ENCODE results near the gene MSANTD7. TPM values are rescaled to one million over a fixed set of nuclear protein-coding genes. Genes with fewer than 3 reads are reported as not detected.

The MSANTD7 gene
- total and polyA plus RNA-seq, 9 of the 15 experiments (the other 6 are each of a cell fraction or from before 2014, with no cell fraction given) = 5.2 to 27.3 (median 23.6) TPM

- TF ChIP-seq SMAD2 (IDR thresholded peaks at IDR 0.05; ENCODE audit: low read depth, low read length) (no peak), TFE3 (CRISPR knock-in tag; IDR thresholded peaks at IDR 0.05) (no peak)
Observed at GRCh38 chr10:14837003-14837756, 926 bp upstream of the MSANTD7 start (continued).

- Histone ChIP-seq H3K27me3 (ENCODE audit: control insufficient read depth in 2 of 2, insufficient read depth in 2 of 2, low read length in 2 of 2) (no peaks in the 10 kb centered on the region), H3K4me2 (ENCODE audit: insufficient read depth, low read length) (peak overlapping the region; percentile 96), H4K20me1 (replicated peaks; ENCODE audit: control insufficient read depth, insufficient read depth, low read length) (0 out of 2 replicates have a peak, but pooled peaks cover 4% of the 10 kb centered on the region), H3K9me1 (ENCODE audit: control insufficient read depth, insufficient read depth, low read length) (no peaks in the 10 kb centered on the region), H3K79me2 (ENCODE audit: control insufficient read depth, insufficient read depth, low read length) (peaks cover 63% of the 10 kb centered on the region), H3K27ac (ENCODE audit: extremely low read depth, low read depth, low read length) (peak overlapping the region; percentile 96), H3K9ac (ENCODE audit: insufficient read depth in 1 of 2, low read depth in 2 of 2, low read length in 2 of 2) (peak overlapping the region; percentile 98 to 99), H3K9me3 (replicated peaks; ENCODE audit: control insufficient read depth, insufficient read depth, low read depth, low read length) (no peaks in the 10 kb centered on the region), H3K36me3 (ENCODE audit: control insufficient read depth, insufficient read depth, low read length) (peaks cover 44% of the 10 kb centered on the region), H3K4me1 (replicated peaks in 1 of 2; ENCODE audit: control insufficient read depth in 2 of 2, insufficient read depth in 2 of 2, low read length in 2 of 2) (peaks cover 3 to 18% of the 10 kb centered on the region in 2 experiments; a peak in 3 of 5 replicates), H3K4me3 (peak overlapping the region; percentile 99), H2AFZ (ENCODE audit: low read depth, low read length) (peak overlapping the region; percentile 97)
- FAIRE-seq = peak; percentile 71
- WGBS (ENCODE audit: insufficient coverage, low coverage, missing lambda C conversion rate) = under 1% methylated on average over 50 of the region's 60 CpGs
- peak; percentile 63 for ATAC-seq
- intact Hi-C loops (cut with micrococcal nuclease) (loop anchor here (5.0 kb wide), 2 partner anchors 39 to 114 kb away; partner anchors contain the start of genes DCLRE1C and SUV39H2), in situ Hi-C loops (cut with MboI) (no loop called here)
- ChIA-PET POLR2A (interaction anchor here (0.5 to 2.7 kb wide), 11 partner anchors 10 to 551 kb away, joined by 3 to 20 read pairs (median 3); partner anchors contain the start of gene SUV39H2), CTCF (ENCODE audit: low intra/inter-chr PET ratio) (interaction anchor here (0.6 kb wide), 1 partner anchor 39 kb away, joined by 3 read pairs; no protein-coding TSS in a partner anchor)
- peak; percentile 40 to 74 (median 58) for DNase-seq (ENCODE audit: extremely low read depth in 1 of 4, low spot score in 3 of 4)
- TSS peak; percentile 35 for BruUV-seq (replicated peaks)
- TF ChIP-seq USF2 (CRISPR knock-in tag; IDR thresholded peaks at IDR 0.05) (0 out of 2 replicates have a peak, but pooled peaks have one; percentile 2), HNRNPLL (IDR thresholded peaks at IDR 0.05; ENCODE audit: low read depth, low read length, poor library complexity, severe bottlenecking) (peak; percentile 6), ZBTB9 (CRISPR knock-in tag; IDR thresholded peaks at IDR 0.05) (0 out of 2 replicates have a peak, but pooled peaks have one; percentile 13), CREM (IDR thresholded peaks at IDR 0.05; ENCODE audit: low read depth) (peak; percentile 44), TFAP4 (CRISPR knock-in tag; IDR thresholded peaks at IDR 0.05; ENCODE audit: borderline replicate concordance) (peak; percentile 7; the same call in 1 of the 2 replicates), MYNN (IDR thresholded peaks at IDR 0.05) (no peak), MYNN (CRISPR knock-in tag; IDR thresholded peaks at IDR 0.05) (no peak), MAZ (CRISPR knock-in tag; conservative IDR thresholded peaks at IDR 0.05 in 1 of 2, IDR thresholded peaks at IDR 0.05 in 1 of 2) (peak in 1 of 2 experiments; percentile 4; a peak in 1 of 4 replicates)
Observed at GRCh38 chr10:14838582-14839304, 637 bp downstream of the MSANTD7 start.

Data from K562 (cell line).